ENCODE results near the gene KLHL29.

The KLHL29 gene

DNA sequence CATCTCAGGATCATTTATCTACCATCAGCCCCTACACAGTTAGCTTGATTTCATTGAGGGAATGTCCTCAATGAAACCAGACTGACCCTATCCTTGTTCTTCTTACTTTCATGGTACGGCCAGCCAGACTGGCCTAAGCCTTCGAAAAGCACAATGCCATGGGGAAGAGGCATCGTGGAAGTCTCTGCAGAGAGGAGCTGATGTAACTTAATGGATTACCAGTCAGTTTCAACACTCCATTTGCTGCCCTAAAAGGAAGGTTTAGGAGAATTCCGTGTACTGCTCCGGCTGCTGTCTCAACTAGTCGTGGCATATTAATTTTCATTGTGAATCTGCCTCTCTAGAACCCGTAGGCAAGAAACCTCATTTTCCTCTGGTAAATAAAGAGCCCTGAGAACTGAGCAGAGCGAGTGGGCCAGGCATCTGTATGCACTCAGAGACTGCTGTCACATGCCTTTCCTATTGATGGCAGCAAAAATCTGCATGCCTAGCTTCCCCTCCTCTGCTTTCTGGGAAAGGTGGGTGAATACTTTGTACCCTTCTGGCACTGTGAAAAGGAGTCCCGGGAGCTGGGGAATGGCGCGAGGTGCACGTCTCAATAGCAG, 184.9 kb downstream of the KLHL29 start:
- H3K4me2 ChIP-seq (ENCODE audit: insufficient read depth, low read length, poor library complexity, severe bottlenecking): no peak overlapping the region
- no peak for DNase-seq (ENCODE audit: low spot score)
- H2BK5ac ChIP-seq (ENCODE audit: low read length): no peak overlapping the region
- H2AFZ ChIP-seq (ENCODE audit: low read length): no peak overlapping the region
- H3K23ac ChIP-seq (ENCODE audit: low read depth, low read length, poor library complexity): no peak overlapping the region
- no peak overlapping the region for H3K27ac ChIP-seq (replicated peaks; ENCODE audit: low read length)
- no peak overlapping the region for H4K8ac ChIP-seq (ENCODE audit: low read depth, low read length)
- H3K27me3 ChIP-seq (ENCODE audit: control insufficient read depth in 3 of 3, insufficient read depth in 3 of 3, low read depth in 1 of 3, low read length in 3 of 3): no peaks in the 10 kb centered on the region
- H2BK120ac ChIP-seq (ENCODE audit: low read depth, low read length): no peak overlapping the region
- H3K14ac ChIP-seq (ENCODE audit: low read length): no peak overlapping the region
- H4K91ac ChIP-seq (ENCODE audit: low read depth, low read length, poor library complexity): no peak overlapping the region
- no peak overlapping the region for H3K4ac ChIP-seq (ENCODE audit: low read length)
- H2BK15ac ChIP-seq (ENCODE audit: low read length): no peak overlapping the region
- no CpG with 5 or more reads among the region's 12 CpGs for whole genome bisulfite sequencing, 2 donors (ENCODE audit: extremely low coverage in 2 of 2, insufficient read length in 2 of 2, insufficient replicate concordance in 1 of 2)
- no peak overlapping the region for H2BK12ac ChIP-seq (ENCODE audit: low read length)
- H3K9me3 ChIP-seq (replicated peaks in 1 of 2; ENCODE audit: control insufficient read depth in 2 of 2, insufficient read depth in 1 of 2, low read depth in 1 of 2, low read length in 2 of 2): no peaks in the 10 kb centered on the region
- no peak overlapping the region for H3K9ac ChIP-seq (ENCODE audit: low read depth, low read length, poor library complexity)
- H3K4me1 ChIP-seq (ENCODE audit: control insufficient read depth in 2 of 2, insufficient read depth in 1 of 2, low read depth in 1 of 2, low read length in 2 of 2): peaks cover 10 to 13% of the 10 kb centered on the region in 2 donors
- no peak overlapping the region for H3K4me3 ChIP-seq (ENCODE audit: low read length in 2 of 2)
- no peaks in the 10 kb centered on the region for H3K79me1 ChIP-seq (ENCODE audit: low read depth, low read length)
- no peaks in the 10 kb centered on the region for H3K36me3 ChIP-seq (replicated peaks in 1 of 2; ENCODE audit: control insufficient read depth in 2 of 2, insufficient read depth in 2 of 2, low read length in 2 of 2)
- H2AK5ac ChIP-seq (ENCODE audit: low read depth, low read length): no peak overlapping the region
- H3K18ac ChIP-seq (ENCODE audit: low read length): no peak overlapping the region

DNA sequence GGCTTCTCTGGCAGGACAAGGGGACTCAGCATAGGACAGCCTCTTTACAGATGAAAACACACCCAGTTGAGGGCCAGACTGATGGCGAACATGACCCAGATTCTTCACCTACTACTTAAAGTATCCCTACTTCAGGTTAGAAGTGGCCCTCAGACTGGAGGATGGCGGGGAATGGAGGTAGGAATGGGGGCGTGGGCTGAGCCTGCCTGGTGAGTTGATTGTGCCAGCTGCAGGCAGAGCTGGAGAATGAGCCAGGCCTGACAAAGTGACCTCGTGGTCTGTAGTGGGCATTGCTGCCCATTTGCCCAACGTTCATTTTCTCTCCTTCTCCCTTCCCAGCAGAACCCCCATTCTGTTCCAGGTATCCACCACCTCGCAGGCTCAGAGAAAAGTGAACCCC, 186.1 kb downstream of the KLHL29 start:
- no peak for DNase-seq (ENCODE audit: low spot score)
- no peak overlapping the region for H3K23ac ChIP-seq (ENCODE audit: low read depth, low read length, poor library complexity)
- H2AFZ ChIP-seq (ENCODE audit: low read length): no peak overlapping the region
- H3K4me1 ChIP-seq (ENCODE audit: control insufficient read depth in 2 of 2, insufficient read depth in 1 of 2, low read depth in 1 of 2, low read length in 2 of 2): peaks cover 13 to 14% of the 10 kb centered on the region in 2 donors
- H2BK12ac ChIP-seq (ENCODE audit: low read length): no peak overlapping the region
- H3K79me1 ChIP-seq (ENCODE audit: low read depth, low read length): no peaks in the 10 kb centered on the region
- H3K4me3 ChIP-seq (ENCODE audit: low read length in 2 of 2): no peak overlapping the region
- no peak overlapping the region for H3K14ac ChIP-seq (ENCODE audit: low read length)
- H4K8ac ChIP-seq (ENCODE audit: low read depth, low read length): no peak overlapping the region
- no peak overlapping the region for H4K91ac ChIP-seq (ENCODE audit: low read depth, low read length, poor library complexity)
- no peak overlapping the region for H2BK15ac ChIP-seq (ENCODE audit: low read length)
- no CpG with 5 or more reads among the region's 6 CpGs for WGBS, 2 donors (ENCODE audit: extremely low coverage in 2 of 2, insufficient read length in 2 of 2, insufficient replicate concordance in 1 of 2)
- no peak overlapping the region for H3K18ac ChIP-seq (ENCODE audit: low read length)
- H3K9me3 ChIP-seq (replicated peaks in 1 of 2; ENCODE audit: control insufficient read depth in 2 of 2, insufficient read depth in 1 of 2, low read depth in 1 of 2, low read length in 2 of 2): no peaks in the 10 kb centered on the region
- no peak overlapping the region for H2AK5ac ChIP-seq (ENCODE audit: low read depth, low read length)
- H3K27ac ChIP-seq (replicated peaks; ENCODE audit: low read length): no peak overlapping the region
- no peak overlapping the region for H3K4ac ChIP-seq (ENCODE audit: low read length)
- no peak overlapping the region for H3K4me2 ChIP-seq (ENCODE audit: insufficient read depth, low read length, poor library complexity, severe bottlenecking)
- no peaks in the 10 kb centered on the region for H3K36me3 ChIP-seq (replicated peaks in 1 of 2; ENCODE audit: control insufficient read depth in 2 of 2, insufficient read depth in 2 of 2, low read length in 2 of 2)
- no peak overlapping the region for H3K9ac ChIP-seq (ENCODE audit: low read depth, low read length, poor library complexity)
- no peaks in the 10 kb centered on the region for H3K27me3 ChIP-seq (ENCODE audit: control insufficient read depth in 3 of 3, insufficient read depth in 3 of 3, low read depth in 1 of 3, low read length in 3 of 3)
- H2BK120ac ChIP-seq (ENCODE audit: low read depth, low read length): no peak overlapping the region
- H2BK5ac ChIP-seq (ENCODE audit: low read length): no peak overlapping the region

DNA sequence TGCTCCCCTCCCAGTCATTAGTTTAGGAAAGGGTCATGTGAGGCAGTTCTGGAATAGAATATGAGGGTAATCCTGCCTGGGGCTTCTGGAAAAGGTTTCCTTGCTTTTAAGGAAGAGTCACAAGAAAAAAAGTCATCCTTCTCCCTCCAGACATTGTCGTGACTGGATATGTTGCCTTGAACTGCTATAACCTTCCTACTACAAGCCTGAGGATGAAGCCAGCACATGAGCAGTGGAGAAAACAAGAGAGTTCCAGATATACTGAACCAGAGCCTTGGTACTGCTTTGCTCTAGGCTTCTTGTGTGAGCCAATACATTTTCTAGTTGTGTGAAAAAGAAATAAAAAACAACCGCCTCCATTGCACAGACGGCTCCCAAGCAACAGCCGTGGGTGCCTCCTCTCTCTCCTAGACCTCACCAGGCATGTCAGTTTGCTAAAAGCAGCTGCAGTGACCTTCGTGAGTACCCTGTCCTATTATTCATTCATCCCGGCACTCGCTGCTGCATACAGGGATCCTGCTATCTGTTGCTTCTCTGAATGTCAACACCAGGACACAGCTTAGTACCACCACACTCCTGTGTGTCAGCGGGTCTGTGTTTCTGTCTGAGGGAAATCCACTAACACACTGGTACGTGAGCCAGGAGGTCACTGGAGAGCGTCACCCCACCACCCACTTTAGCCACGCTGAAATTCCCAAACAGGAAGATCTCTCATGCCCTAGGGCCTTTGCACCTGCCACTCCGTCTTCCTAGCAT, 186.7 kb downstream of the KLHL29 start:
- H2BK15ac ChIP-seq (ENCODE audit: low read length): no peak overlapping the region
- no peak overlapping the region for H3K9ac ChIP-seq (ENCODE audit: low read depth, low read length, poor library complexity)
- H3K4me3 ChIP-seq (ENCODE audit: low read length in 2 of 2): no peak overlapping the region
- no peak overlapping the region for H3K14ac ChIP-seq (ENCODE audit: low read length)
- no peak overlapping the region for H2AFZ ChIP-seq (ENCODE audit: low read length)
- WGBS, 2 donors (ENCODE audit: extremely low coverage in 2 of 2, insufficient read length in 2 of 2, insufficient replicate concordance in 1 of 2): no CpG with 5 or more reads among the region's 12 CpGs
- H2BK120ac ChIP-seq (ENCODE audit: low read depth, low read length): no peak overlapping the region
- no peak for DNase-seq (ENCODE audit: low spot score)
- H3K27ac ChIP-seq (replicated peaks; ENCODE audit: low read length): no peak overlapping the region
- H3K23ac ChIP-seq (ENCODE audit: low read depth, low read length, poor library complexity): no peak overlapping the region
- H3K79me1 ChIP-seq (ENCODE audit: low read depth, low read length): no peaks in the 10 kb centered on the region
- no peaks in the 10 kb centered on the region for H3K36me3 ChIP-seq (replicated peaks in 1 of 2; ENCODE audit: control insufficient read depth in 2 of 2, insufficient read depth in 2 of 2, low read length in 2 of 2)
- no peaks in the 10 kb centered on the region for H3K27me3 ChIP-seq (ENCODE audit: control insufficient read depth in 3 of 3, insufficient read depth in 3 of 3, low read depth in 1 of 3, low read length in 3 of 3)
- no peak overlapping the region for H3K4me2 ChIP-seq (ENCODE audit: insufficient read depth, low read length, poor library complexity, severe bottlenecking)
- peaks cover 8 to 14% of the 10 kb centered on the region in 2 donors for H3K4me1 ChIP-seq (ENCODE audit: control insufficient read depth in 2 of 2, insufficient read depth in 1 of 2, low read depth in 1 of 2, low read length in 2 of 2)
- no peak overlapping the region for H3K4ac ChIP-seq (ENCODE audit: low read length)
- H2BK12ac ChIP-seq (ENCODE audit: low read length): no peak overlapping the region
- H2BK5ac ChIP-seq (ENCODE audit: low read length): no peak overlapping the region
- no peak overlapping the region for H3K18ac ChIP-seq (ENCODE audit: low read length)
- no peaks in the 10 kb centered on the region for H3K9me3 ChIP-seq (replicated peaks in 1 of 2; ENCODE audit: control insufficient read depth in 2 of 2, insufficient read depth in 1 of 2, low read depth in 1 of 2, low read length in 2 of 2)
- H2AK5ac ChIP-seq (ENCODE audit: low read depth, low read length): no peak overlapping the region
- no peak overlapping the region for H4K91ac ChIP-seq (ENCODE audit: low read depth, low read length, poor library complexity)
- H4K8ac ChIP-seq (ENCODE audit: low read depth, low read length): no peak overlapping the region

DNA sequence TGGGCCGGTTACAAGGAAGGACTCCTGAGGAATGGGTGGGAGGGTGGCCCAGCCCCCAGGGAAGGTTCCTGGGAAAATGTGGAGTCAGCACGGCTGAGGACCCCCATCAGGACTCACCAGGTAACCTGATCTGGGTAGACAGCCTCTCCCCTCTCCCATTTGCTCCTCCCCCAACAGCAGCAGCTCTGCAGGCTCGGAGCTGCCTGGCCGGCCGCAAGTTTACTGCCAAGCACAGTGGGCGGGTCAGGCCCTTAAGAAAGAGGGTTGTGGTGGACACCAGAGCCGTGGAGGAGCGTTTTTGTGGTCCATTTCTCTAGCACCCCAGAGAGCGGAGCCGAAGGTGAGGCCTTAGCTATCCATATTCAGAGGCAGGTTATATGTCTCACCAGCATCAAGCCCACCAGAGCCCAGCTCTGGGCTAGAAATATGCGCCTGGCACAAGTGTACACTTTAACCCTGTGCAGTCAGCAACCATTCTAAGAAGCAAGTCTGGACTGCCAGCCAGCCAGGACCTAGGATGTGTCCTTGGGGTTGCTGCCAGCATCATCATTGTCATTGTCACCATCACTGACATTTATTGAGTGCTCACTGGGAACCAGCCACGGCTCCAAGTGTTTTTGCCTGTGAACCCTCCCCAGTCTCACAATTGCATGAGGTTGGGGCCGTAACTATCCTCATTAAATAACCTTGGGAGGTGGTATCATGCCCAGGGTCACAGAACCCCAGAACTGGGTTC, 190.1 kb downstream of the KLHL29 start:
- no peak overlapping the region for H3K4me3 ChIP-seq (ENCODE audit: low read length in 2 of 2)
- DNase-seq (ENCODE audit: low spot score): no peak
- no peak overlapping the region for H2AK5ac ChIP-seq (ENCODE audit: low read depth, low read length)
- H2BK15ac ChIP-seq (ENCODE audit: low read length): no peak overlapping the region
- H3K4me2 ChIP-seq (ENCODE audit: insufficient read depth, low read length, poor library complexity, severe bottlenecking): no peak overlapping the region
- no peak overlapping the region for H4K8ac ChIP-seq (ENCODE audit: low read depth, low read length)
- H3K4me1 ChIP-seq (ENCODE audit: control insufficient read depth in 2 of 2, insufficient read depth in 1 of 2, low read depth in 1 of 2, low read length in 2 of 2): peaks cover 0 to 8% of the 10 kb centered on the region in 2 donors
- no peaks in the 10 kb centered on the region for H3K79me1 ChIP-seq (ENCODE audit: low read depth, low read length)
- peak overlapping the region; percentile 4 for H2BK5ac ChIP-seq (ENCODE audit: low read length)
- WGBS, 2 donors (ENCODE audit: extremely low coverage in 2 of 2, insufficient read length in 2 of 2, insufficient replicate concordance in 1 of 2): no CpG with 5 or more reads among the region's 13 CpGs
- no peak overlapping the region for H2BK12ac ChIP-seq (ENCODE audit: low read length)
- no peak overlapping the region for H4K91ac ChIP-seq (ENCODE audit: low read depth, low read length, poor library complexity)
- no peaks in the 10 kb centered on the region for H3K27me3 ChIP-seq (ENCODE audit: control insufficient read depth in 3 of 3, insufficient read depth in 3 of 3, low read depth in 1 of 3, low read length in 3 of 3)
- H3K27ac ChIP-seq (replicated peaks; ENCODE audit: low read length): no peak overlapping the region
- no peak overlapping the region for H2AFZ ChIP-seq (ENCODE audit: low read length)
- no peaks in the 10 kb centered on the region for H3K36me3 ChIP-seq (replicated peaks in 1 of 2; ENCODE audit: control insufficient read depth in 2 of 2, insufficient read depth in 2 of 2, low read length in 2 of 2)
- H2BK120ac ChIP-seq (ENCODE audit: low read depth, low read length): no peak overlapping the region
- no peak overlapping the region for H3K18ac ChIP-seq (ENCODE audit: low read length)
- no peak overlapping the region for H3K9ac ChIP-seq (ENCODE audit: low read depth, low read length, poor library complexity)
- no peak overlapping the region for H3K14ac ChIP-seq (ENCODE audit: low read length)
- no peak overlapping the region for H3K23ac ChIP-seq (ENCODE audit: low read depth, low read length, poor library complexity)
- no peaks in the 10 kb centered on the region for H3K9me3 ChIP-seq (replicated peaks in 1 of 2; ENCODE audit: control insufficient read depth in 2 of 2, insufficient read depth in 1 of 2, low read depth in 1 of 2, low read length in 2 of 2)
- no peak overlapping the region for H3K4ac ChIP-seq (ENCODE audit: low read length)
